Activated naive CD4-positive, alpha-beta T cell treated with anti-CD3 and anti-CD28 coated beads, Interleukin-2, amount 10 ng/mL, durations not matched to agents 7 days and 5 days (primary cell): ENCODE results near the gene TRPM3.

Experiments used
- CTCF ChIA-PET: fragments of 350-600 bp; sonication (Branson Sonifier 250); formaldehyde crosslinking; loops from one replicate; lab custom pipeline; 2021; ENCODE audit warnings: antibody characterized with exemption; lab: Charles Lee
- DNase-seq: peaks from one replicate; pipeline ENCODE4 v3.0.0-alpha.2; 2020
- H3K27ac Mint-ChIP-seq: one replicate; pipeline ENCODE4 v1.8.0; 2021; ENCODE audit warnings: mild to moderate bottlenecking, moderate library complexity, mixed read lengths
- H3K27me3 Mint-ChIP-seq: one replicate; pipeline ENCODE4 v1.8.0; 2021; ENCODE audit warnings: mild to moderate bottlenecking, mixed read lengths
- H3K36me3 Mint-ChIP-seq: one replicate; pipeline ENCODE4 v1.8.0; 2021; ENCODE audit warnings: mixed read lengths
- H3K4me1 Mint-ChIP-seq: one replicate; pipeline ENCODE4 v1.8.0; 2021; ENCODE audit warnings: mixed read lengths
- H3K4me3 Mint-ChIP-seq: one replicate; pipeline ENCODE4 v1.8.0; 2021; ENCODE audit warnings: mild to moderate bottlenecking, moderate library complexity, mixed read lengths
- H3K9me3 Mint-ChIP-seq: one replicate; pipeline ENCODE4 v1.8.0; 2021; ENCODE audit warnings: mixed read lengths

The TRPM3 gene

GRCh38 chr9:70563431-70564204, 557.8 kb downstream of the TRPM3 start:
- H3K27me3 Mint-ChIP-seq = no peaks in the 10 kb centered on the region
- H3K9me3 Mint-ChIP-seq = peaks cover 7% of the 10 kb centered on the region
- H3K4me3 Mint-ChIP-seq = peak overlapping the region; percentile 9
- CTCF ChIA-PET = interaction anchor here (0.7 to 1.8 kb wide), 6 partner anchors 11 to 161 kb away, joined by 3 to 5 read pairs (median 4); no protein-coding TSS in a partner anchor
- H3K36me3 Mint-ChIP-seq = peaks cover 4% of the 10 kb centered on the region
- H3K27ac Mint-ChIP-seq = peak overlapping the region; percentile 99
- peaks cover 54% of the 10 kb centered on the region for H3K4me1 Mint-ChIP-seq
- DNase-seq = peak; percentile 75

GRCh38 chr9:70563010-70563409, 558.4 kb downstream of the TRPM3 start:
- H3K36me3 Mint-ChIP-seq = peaks cover 4% of the 10 kb centered on the region
- H3K4me1 Mint-ChIP-seq = peaks cover 54% of the 10 kb centered on the region
- H3K9me3 Mint-ChIP-seq = peaks cover 7% of the 10 kb centered on the region
- no peaks in the 10 kb centered on the region for H3K27me3 Mint-ChIP-seq
- DNase-seq = no peak
- H3K4me3 Mint-ChIP-seq = peak overlapping the region; percentile 9
- CTCF ChIA-PET = interaction anchor here (0.7 to 1.8 kb wide), 5 partner anchors 11 to 160 kb away, joined by 3 to 5 read pairs (median 4); no protein-coding TSS in a partner anchor
- peak overlapping the region; percentile 99 for H3K27ac Mint-ChIP-seq

GRCh38 chr9:70561786-70562395, 559.5 kb downstream of the TRPM3 start:
- peak overlapping the region; percentile 99 for H3K27ac Mint-ChIP-seq

GRCh38 chr9:70561111-70561510, 560.3 kb downstream of the TRPM3 start:
- Mint-ChIP-seq H3K27ac (no peak overlapping the region), H3K4me1 (peaks cover 44% of the 10 kb centered on the region), H3K36me3 (peaks cover 4% of the 10 kb centered on the region), H3K4me3 (no peak overlapping the region), H3K27me3 (no peaks in the 10 kb centered on the region), H3K9me3 (peaks cover 7% of the 10 kb centered on the region)
- no peak for DNase-seq
- CTCF ChIA-PET = interaction anchor here (0.5 kb wide), 1 partner anchor 14 kb away, joined by 3 read pairs; no protein-coding TSS in a partner anchor

More at GRCh38 chr9:70561786-70562395, 559.5 kb downstream of the TRPM3 start:
- H3K4me3 Mint-ChIP-seq = no peak overlapping the region
- peaks cover 4% of the 10 kb centered on the region for H3K36me3 Mint-ChIP-seq
- no peaks in the 10 kb centered on the region for H3K27me3 Mint-ChIP-seq
- peaks cover 51% of the 10 kb centered on the region for H3K4me1 Mint-ChIP-seq
- CTCF ChIA-PET = interaction anchor here (1.8 kb wide), 1 partner anchor 9 kb away, joined by 5 read pairs; no protein-coding TSS in a partner anchor
- DNase-seq = no peak
- peaks cover 7% of the 10 kb centered on the region for H3K9me3 Mint-ChIP-seq

GRCh38 chr9:70559102-70559501, 562.3 kb downstream of the TRPM3 start:
- Mint-ChIP-seq H3K4me3 (no peak overlapping the region), H3K36me3 (peaks cover 4% of the 10 kb centered on the region), H3K27me3 (no peaks in the 10 kb centered on the region), H3K9me3 (peaks cover 7% of the 10 kb centered on the region), H3K27ac (no peak overlapping the region), H3K4me1 (peaks cover 35% of the 10 kb centered on the region)
- no peak for DNase-seq
- CTCF ChIA-PET = interaction anchor here (1.4 kb wide), 1 partner anchor 43 kb away, joined by 7 read pairs; no protein-coding TSS in a partner anchor

GRCh38 chr9:70557661-70558369, 563.6 kb downstream of the TRPM3 start:
- H3K36me3 Mint-ChIP-seq = peaks cover 4% of the 10 kb centered on the region
- H3K4me3 Mint-ChIP-seq = no peak overlapping the region
- H3K9me3 Mint-ChIP-seq = peaks cover 8% of the 10 kb centered on the region
- no peaks in the 10 kb centered on the region for H3K27me3 Mint-ChIP-seq
- no peak overlapping the region for H3K27ac Mint-ChIP-seq
- no peak for DNase-seq
- H3K4me1 Mint-ChIP-seq = peaks cover 23% of the 10 kb centered on the region
- CTCF ChIA-PET = no interaction called here

- no peak for DNase-seq
- peaks cover 7% of the 10 kb centered on the region for H3K9me3 Mint-ChIP-seq
- H3K27me3 Mint-ChIP-seq = peaks cover 5% of the 10 kb centered on the region
- H3K4me3 Mint-ChIP-seq = no peak overlapping the region
- peaks cover 3% of the 10 kb centered on the region for H3K36me3 Mint-ChIP-seq
- no peak overlapping the region for H3K27ac Mint-ChIP-seq
- H3K4me1 Mint-ChIP-seq = peaks cover 16% of the 10 kb centered on the region
- CTCF ChIA-PET = no interaction called here
These were observed 564.6 kb downstream of the TRPM3 start for GRCh38 chr9:70556771-70557170.

- peaks cover 5% of the 10 kb centered on the region for H3K9me3 Mint-ChIP-seq
- H3K36me3 Mint-ChIP-seq = peaks cover 2% of the 10 kb centered on the region
- peaks cover 5% of the 10 kb centered on the region for H3K27me3 Mint-ChIP-seq
- DNase-seq = no peak
- H3K4me1 Mint-ChIP-seq = peaks cover 12% of the 10 kb centered on the region
- CTCF ChIA-PET = interaction anchor here (1.8 kb wide), 1 partner anchor 47 kb away, joined by 5 read pairs; no protein-coding TSS in a partner anchor
- H3K4me3 Mint-ChIP-seq = no peak overlapping the region
- H3K27ac Mint-ChIP-seq = no peak overlapping the region
These were observed 566.5 kb downstream of the TRPM3 start for GRCh38 chr9:70554881-70555280.

- Mint-ChIP-seq H3K36me3 (no peaks in the 10 kb centered on the region), H3K4me1 (peaks cover 9% of the 10 kb centered on the region), H3K4me3 (no peak overlapping the region), H3K27me3 (peaks cover 5% of the 10 kb centered on the region), H3K27ac (peak overlapping the region; percentile 75), H3K9me3 (peaks cover 2% of the 10 kb centered on the region)
- no peak for DNase-seq
- CTCF ChIA-PET = interaction anchor here (1.8 kb wide), 1 partner anchor 48 kb away, joined by 5 read pairs; no protein-coding TSS in a partner anchor
These were observed 567.4 kb downstream of the TRPM3 start for GRCh38 chr9:70553707-70554673.

GRCh38 chr9:70552561-70552960, 568.9 kb downstream of the TRPM3 start:
- Mint-ChIP-seq H3K4me1 (peaks cover 9% of the 10 kb centered on the region), H3K9me3 (peaks cover 2% of the 10 kb centered on the region), H3K4me3 (no peak overlapping the region), H3K36me3 (no peaks in the 10 kb centered on the region), H3K27ac (no peak overlapping the region), H3K27me3 (peaks cover 5% of the 10 kb centered on the region)
- CTCF ChIA-PET = interaction anchor here (2.0 kb wide), 1 partner anchor 10 kb away, joined by 5 read pairs; no protein-coding TSS in a partner anchor
- DNase-seq = no peak

- H3K27me3 Mint-ChIP-seq = peaks cover 5% of the 10 kb centered on the region
- H3K4me3 Mint-ChIP-seq = no peak overlapping the region
- no peak for DNase-seq
- no peaks in the 10 kb centered on the region for H3K36me3 Mint-ChIP-seq
- no peak overlapping the region for H3K27ac Mint-ChIP-seq
- peaks cover 9% of the 10 kb centered on the region for H3K4me1 Mint-ChIP-seq
- CTCF ChIA-PET = interaction anchor here (2.0 kb wide), 1 partner anchor 11 kb away, joined by 5 read pairs; no protein-coding TSS in a partner anchor
- H3K9me3 Mint-ChIP-seq = peaks cover 2% of the 10 kb centered on the region
These were observed 569.6 kb downstream of the TRPM3 start for GRCh38 chr9:70551801-70552200.

- no peak for DNase-seq
- no peak overlapping the region for H3K4me3 Mint-ChIP-seq
- no peak overlapping the region for H3K27ac Mint-ChIP-seq
- H3K4me1 Mint-ChIP-seq = peaks cover 9% of the 10 kb centered on the region
- H3K36me3 Mint-ChIP-seq = no peaks in the 10 kb centered on the region
- H3K27me3 Mint-ChIP-seq = peaks cover 5% of the 10 kb centered on the region
- CTCF ChIA-PET = interaction anchor here (2.0 kb wide), 1 partner anchor 11 kb away, joined by 5 read pairs; no protein-coding TSS in a partner anchor
- H3K9me3 Mint-ChIP-seq = peaks cover 2% of the 10 kb centered on the region
These were observed 570.0 kb downstream of the TRPM3 start for GRCh38 chr9:70551396-70551795.

GRCh38 chr9:70549926-70550325, 571.5 kb downstream of the TRPM3 start:
- Mint-ChIP-seq H3K4me1 (peaks cover 4% of the 10 kb centered on the region), H3K4me3 (no peak overlapping the region), H3K9me3 (peaks cover 2% of the 10 kb centered on the region), H3K36me3 (no peaks in the 10 kb centered on the region), H3K27me3 (peaks cover 5% of the 10 kb centered on the region), H3K27ac (no peak overlapping the region)
- CTCF ChIA-PET = no interaction called here
- DNase-seq = no peak
